ENCODE data around the gene SORCS2.

SORCS2 gene

GRCh38 chr4:7342223-7343080, 150.1 kb downstream of the SORCS2 start:
- no peak for DNase-seq

- no peak for DNase-seq
Measured at GRCh38 chr4:7343081-7343655, 150.8 kb downstream of the SORCS2 start.

GRCh38 chr4:7343950-7344349, 151.6 kb downstream of the SORCS2 start:
- no peak for DNase-seq

- DNase-seq, result no peak
Measured at GRCh38 chr4:7344636-7345155, 152.4 kb downstream of the SORCS2 start.

- DNase-seq, result no peak
Measured at GRCh38 chr4:7347981-7348380, 155.6 kb downstream of the SORCS2 start.

GRCh38 chr4:7348946-7349900, 156.9 kb downstream of the SORCS2 start:
- DNase-seq, result no peak

- DNase-seq, result no peak
Measured at GRCh38 chr4:7350396-7350795, 158.1 kb downstream of the SORCS2 start.

GRCh38 chr4:7351014-7351413, 158.7 kb downstream of the SORCS2 start:
- no peak for DNase-seq

GRCh38 chr4:7352486-7352885, 160.1 kb downstream of the SORCS2 start:
- DNase-seq, result no peak

GRCh38 chr4:7353046-7353790, 160.9 kb downstream of the SORCS2 start:
- no peak for DNase-seq

GRCh38 chr4:7353846-7354610, 161.7 kb downstream of the SORCS2 start:
- DNase-seq, result no peak

- no peak for DNase-seq
Measured at GRCh38 chr4:7354927-7355326, 162.6 kb downstream of the SORCS2 start.

GRCh38 chr4:7355795-7356194, 163.5 kb downstream of the SORCS2 start:
- no peak for DNase-seq

GRCh38 chr4:7356667-7357310, 164.5 kb downstream of the SORCS2 start:
- DNase-seq, result no peak

GRCh38 chr4:7357323-7357722, 165.0 kb downstream of the SORCS2 start:
- no peak for DNase-seq

- DNase-seq, result no peak
Measured at GRCh38 chr4:7358100-7358735, 165.9 kb downstream of the SORCS2 start.

GRCh38 chr4:7359400-7360062, 167.2 kb downstream of the SORCS2 start:
- DNase-seq, result no peak

GRCh38 chr4:7360806-7361205, 168.5 kb downstream of the SORCS2 start:
- DNase-seq, result peak; percentile 5

- no peak for DNase-seq
Measured at GRCh38 chr4:7361280-7361895, 169.1 kb downstream of the SORCS2 start.

GRCh38 chr4:7362341-7362740, 170.0 kb downstream of the SORCS2 start:
- no peak for DNase-seq
